GM19035 (cell line): ENCODE data around the gene MTOR.
"Not testable (repeated sequence)": the region's sequence is repeated elsewhere in the genome, so short reads cannot be mapped to it uniquely, and the experiment has no call there.

Experiments used
- ATAC-seq: cut with Tn5 transposase; IDR thresholded peaks from one replicate; pipeline ENCODE4 v1.9.1; 2021; ENCODE audit not compliant: unreplicated experiment

Gene MTOR

GRCh38 chr1:11262171-11263049, at the start of gene MTOR:
Gene MTOR, minus strand, starts transcription at chr1:11262551. Its CDS starts 3,142 bp downstream, at chr1:11259409.
- ATAC-seq: peak; percentile 97

GRCh38 chr1:11309385-11309784, 47.0 kb upstream of the MTOR start:
- no peak for ATAC-seq

GRCh38 chr1:11308699-11309224, 46.4 kb upstream of the MTOR start:
- no peak for ATAC-seq

GRCh38 chr1:11307852-11308251, 45.5 kb upstream of the MTOR start:
- ATAC-seq: no peak

GRCh38 chr1:11305516-11305915, 43.2 kb upstream of the MTOR start:
- ATAC-seq: not testable (repeated sequence)

- ATAC-seq: no peak
Measured at GRCh38 chr1:11302366-11302765, 40.0 kb upstream of the MTOR start.

- ATAC-seq: no peak
Measured at GRCh38 chr1:11301601-11302000, 39.2 kb upstream of the MTOR start.

- no peak for ATAC-seq
Measured at GRCh38 chr1:11299225-11299574, 36.8 kb upstream of the MTOR start.

- ATAC-seq: no peak
Measured at GRCh38 chr1:11298390-11299224, 36.3 kb upstream of the MTOR start.

GRCh38 chr1:11297774-11298173, 35.4 kb upstream of the MTOR start:
- ATAC-seq: not testable (repeated sequence)

- no peak for ATAC-seq
Measured at GRCh38 chr1:11295905-11296304, 33.6 kb upstream of the MTOR start.

- no peak for ATAC-seq
Measured at GRCh38 chr1:11294951-11295350, 32.6 kb upstream of the MTOR start.

GRCh38 chr1:11293856-11294255, 31.5 kb upstream of the MTOR start:
- no peak for ATAC-seq

- no peak for ATAC-seq
Measured at GRCh38 chr1:11291049-11291448, 28.7 kb upstream of the MTOR start.

GRCh38 chr1:11289064-11289463, 26.7 kb upstream of the MTOR start:
- no peak for ATAC-seq

GRCh38 chr1:11286735-11287410, 24.5 kb upstream of the MTOR start:
- ATAC-seq: no peak

- no peak for ATAC-seq
Measured at GRCh38 chr1:11285883-11286734, 23.8 kb upstream of the MTOR start.

- ATAC-seq: no peak
Measured at GRCh38 chr1:11284784-11285183, 22.4 kb upstream of the MTOR start.

GRCh38 chr1:11283151-11283550, 20.8 kb upstream of the MTOR start:
- no peak for ATAC-seq
